ENCODE results near the gene HMX2. TPM values are rescaled to one million over a fixed set of nuclear protein-coding genes. Genes with fewer than 3 reads are reported as not detected.

Gene HMX2
- total RNA-seq, 1 experiment from 2014 or later = 0.46 TPM

- Histone ChIP-seq H2BK15ac (ENCODE audit: low read depth, low read length) (no peak overlapping the region), H3K27me3 (ENCODE audit: insufficient read depth, low read length) (peaks cover 95% of the 10 kb centered on the region), H3K23me2 (ENCODE audit: insufficient read length, low read depth, low read length, poor library complexity, severe bottlenecking) (peaks cover 19% of the 10 kb centered on the region), H3K18ac (ENCODE audit: insufficient read length, low read depth, low read length) (no peak overlapping the region), H4K91ac (ENCODE audit: insufficient read length, low read depth, low read length) (no peak overlapping the region), H3T11ph (ENCODE audit: low read length) (no peak overlapping the region), H3K9ac (ENCODE audit: extremely low read depth, insufficient read length, low read length) (no peak overlapping the region), H3K9me3 (ENCODE audit: control insufficient read depth, low read depth, low read length) (no peaks in the 10 kb centered on the region), H3K14ac (ENCODE audit: insufficient read depth, low read length) (no peak overlapping the region), H3K79me1 (ENCODE audit: insufficient read depth, low read depth, low read length, poor library complexity, severe bottlenecking) (no peaks in the 10 kb centered on the region), H4K20me1 (ENCODE audit: control insufficient read depth, insufficient read depth, insufficient read length) (no peaks in the 10 kb centered on the region), H2AFZ (ENCODE audit: low read length) (no peak overlapping the region), H2BK20ac (ENCODE audit: low read depth, low read length, poor library complexity, severe bottlenecking) (no peak overlapping the region), H2BK12ac (ENCODE audit: insufficient read length, low read depth, low read length) (no peak overlapping the region), H3K27ac (ENCODE audit: insufficient read length, low read depth, low read length) (no peak overlapping the region), H3K4me2 (ENCODE audit: insufficient read depth, insufficient read length, low read length) (no peak overlapping the region), H2BK5ac (ENCODE audit: insufficient read length, low read length) (no peak overlapping the region), H3K4me1 (ENCODE audit: insufficient read depth, low read length) (no peaks in the 10 kb centered on the region; the same call in 1 of the 2 replicates), H3K4ac (ENCODE audit: low read depth, low read length) (no peak overlapping the region), H3K56ac (ENCODE audit: insufficient read length, low read depth, low read length) (no peak overlapping the region), H2BK120ac (ENCODE audit: low read depth, low read length, poor library complexity, severe bottlenecking) (no peak overlapping the region), H3K79me2 (ENCODE audit: insufficient read depth, low read length) (no peaks in the 10 kb centered on the region), H3K23ac (ENCODE audit: insufficient read length, low read depth, low read length) (no peak overlapping the region), H2AK5ac (ENCODE audit: insufficient read length, low read length) (no peak overlapping the region), H4K8ac (replicated peaks; ENCODE audit: insufficient read length, low read depth, low read length) (no peak overlapping the region), H4K5ac (ENCODE audit: insufficient read length, low read depth, low read length) (no peak overlapping the region)
- TF ChIP-seq CTCF (conservative IDR thresholded peaks at IDR 0.05) = no peak
- peaks cover 100% of the 10 kb centered on the region for H3K27me3 Mint-ChIP-seq (ENCODE audit: low read depth)
- H3K36me3 Mint-ChIP-seq (ENCODE audit: insufficient read depth in 1 of 3, low read depth in 3 of 3) = no peaks in the 10 kb centered on the region
- no peak for DNase-seq
- peaks cover 0 to 8% of the 10 kb centered on the region in 2 experiments; a peak in 4 of 5 replicates for H3K9me3 Mint-ChIP-seq
- no CpG with 5 or more reads among the region's 38 CpGs for WGBS (ENCODE audit: extremely low coverage, insufficient read length, low lambda C conversion rate)
- peak overlapping the region in 1 of 2 experiments; percentile 70; a peak in 3 of 5 replicates for H3K4me3 Mint-ChIP-seq
- H3K27ac Mint-ChIP-seq = no peak overlapping the region
- H3K4me1 Mint-ChIP-seq = peaks cover 37 to 71% of the 10 kb centered on the region in 2 experiments
These were observed 5.9 kb upstream of the HMX2 start for GRCh38 chr10:123141791-123142700.
